ENCODE data around the gene ELOVL6.
"Not testable (repeated sequence)": the region's sequence is repeated elsewhere in the genome, so short reads cannot be mapped to it uniquely, and the experiment has no call there.

Gene ELOVL6

DNA sequence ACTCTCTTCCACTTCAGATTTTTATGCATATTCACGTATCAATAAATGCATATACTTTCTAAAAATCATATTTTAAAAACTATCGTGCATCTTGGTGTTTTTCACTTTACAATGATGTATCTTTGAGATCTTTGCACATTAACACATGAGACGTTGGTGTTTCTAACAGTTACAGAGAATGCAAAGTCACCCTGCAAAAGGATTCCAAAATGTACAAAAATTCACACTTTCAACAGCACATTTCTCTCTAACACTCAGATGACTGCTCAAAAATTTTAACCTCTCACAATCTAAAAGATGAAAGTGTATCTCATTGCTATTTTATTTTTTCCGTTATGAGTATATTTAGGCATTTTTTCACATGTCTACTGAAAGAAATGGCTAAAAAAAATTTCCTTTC, 38.9 kb downstream of the ELOVL6 start:
- Histone ChIP-seq H3K27me3 (ENCODE audit: low read depth, low read length) (no peaks in the 10 kb centered on the region), H3K4me3 (ENCODE audit: low read depth in 1 of 2, low read length in 2 of 2) (no peak overlapping the region), H3K9me3 (ENCODE audit: control insufficient read depth in 1 of 2, low read length in 2 of 2) (no peaks in the 10 kb centered on the region), H3K4me1 (ENCODE audit: control insufficient read depth in 1 of 2, insufficient read depth in 2 of 2, low read length in 2 of 2) (no peaks in the 10 kb centered on the region), H3K27ac (ENCODE audit: low read length) (no peak overlapping the region), H3K36me3 (ENCODE audit: control insufficient read depth in 1 of 2, insufficient read depth in 2 of 2, low read length in 2 of 2) (no peaks in the 10 kb centered on the region)

DNA sequence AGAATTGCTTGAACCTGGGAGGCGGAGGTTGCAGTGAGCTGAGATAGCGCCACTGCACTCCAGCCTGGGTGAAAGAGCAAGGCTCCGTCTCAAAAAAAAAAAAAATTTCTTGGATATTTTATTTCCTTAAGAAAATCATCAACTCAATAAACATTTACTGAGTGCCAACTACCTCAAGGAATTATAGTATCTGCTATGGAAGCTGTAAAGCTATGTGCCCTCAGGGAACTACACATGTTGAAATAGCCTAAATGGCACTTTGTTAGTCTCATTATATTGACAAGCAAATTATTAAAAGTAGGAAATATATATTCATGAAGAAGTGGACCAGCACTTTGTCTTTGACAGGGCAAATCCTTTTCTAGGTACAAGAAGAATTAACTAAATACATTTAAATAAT, 40.8 kb downstream of the ELOVL6 start:
- no peaks in the 10 kb centered on the region for H3K4me1 ChIP-seq (ENCODE audit: control insufficient read depth in 1 of 2, insufficient read depth in 2 of 2, low read length in 2 of 2)
- H3K9me3 ChIP-seq (ENCODE audit: control insufficient read depth in 1 of 2, low read length in 2 of 2) = no peaks in the 10 kb centered on the region
- no peaks in the 10 kb centered on the region for H3K36me3 ChIP-seq (ENCODE audit: control insufficient read depth in 1 of 2, insufficient read depth in 2 of 2, low read length in 2 of 2)
- no peak overlapping the region for H3K4me3 ChIP-seq (ENCODE audit: low read depth in 1 of 2, low read length in 2 of 2)
- H3K27ac ChIP-seq (ENCODE audit: low read length) = no peak overlapping the region
- H3K27me3 ChIP-seq (ENCODE audit: low read depth, low read length) = no peaks in the 10 kb centered on the region

DNA sequence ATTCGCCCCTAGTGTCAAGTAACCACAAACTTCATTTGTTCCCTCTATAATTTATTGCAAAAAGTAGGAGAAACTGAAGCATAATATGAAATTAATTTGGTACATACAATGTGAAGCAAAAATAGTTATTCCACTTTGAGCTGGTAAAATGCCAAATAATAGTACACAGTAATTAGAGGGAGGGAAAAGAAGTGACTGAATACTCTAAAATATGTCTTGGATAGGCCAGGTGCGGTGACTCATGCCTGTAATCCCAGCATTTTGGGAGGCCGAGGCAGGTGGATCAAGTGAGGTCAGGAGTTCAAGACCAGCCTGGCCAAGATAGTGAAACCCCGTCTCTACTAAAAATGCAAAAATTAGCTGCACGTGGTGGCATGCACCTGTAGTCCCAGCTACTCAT, 41.2 kb downstream of the ELOVL6 start:
- not testable (repeated sequence) for H3K36me3 ChIP-seq (ENCODE audit: control insufficient read depth in 1 of 2, insufficient read depth in 2 of 2, low read length in 2 of 2); H3K9me3 ChIP-seq (ENCODE audit: control insufficient read depth in 1 of 2, low read length in 2 of 2); H3K4me3 ChIP-seq (ENCODE audit: low read depth in 1 of 2, low read length in 2 of 2); H3K27ac ChIP-seq (ENCODE audit: low read length); H3K4me1 ChIP-seq (ENCODE audit: control insufficient read depth in 1 of 2, insufficient read depth in 2 of 2, low read length in 2 of 2); H3K27me3 ChIP-seq (ENCODE audit: low read depth, low read length)

DNA sequence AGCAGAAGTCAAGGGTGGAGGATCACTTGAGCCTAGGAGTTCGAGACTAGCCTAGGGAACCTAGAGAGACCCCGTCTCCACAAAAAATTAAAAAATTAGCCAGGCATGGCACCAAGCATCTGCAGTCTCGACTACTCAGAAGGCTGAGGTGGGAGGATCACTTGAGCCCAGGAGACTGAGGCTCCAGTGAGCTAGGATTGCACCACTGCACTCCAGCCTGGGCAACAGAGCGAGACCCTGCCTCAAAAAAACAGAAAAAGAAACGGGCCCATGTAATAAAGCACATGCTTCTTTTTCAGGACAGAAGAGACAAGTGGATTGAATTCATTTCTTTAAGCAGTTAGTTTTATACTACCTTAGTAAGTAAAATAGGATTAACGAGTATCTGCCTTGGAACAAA, 42.0 kb downstream of the ELOVL6 start:
- Histone ChIP-seq H3K27me3 (ENCODE audit: low read depth, low read length) (no peaks in the 10 kb centered on the region), H3K4me1 (ENCODE audit: control insufficient read depth in 1 of 2, insufficient read depth in 2 of 2, low read length in 2 of 2) (no peaks in the 10 kb centered on the region), H3K4me3 (ENCODE audit: low read depth in 1 of 2, low read length in 2 of 2) (no peak overlapping the region), H3K27ac (ENCODE audit: low read length) (no peak overlapping the region), H3K9me3 (ENCODE audit: control insufficient read depth in 1 of 2, low read length in 2 of 2) (no peaks in the 10 kb centered on the region), H3K36me3 (ENCODE audit: control insufficient read depth in 1 of 2, insufficient read depth in 2 of 2, low read length in 2 of 2) (no peaks in the 10 kb centered on the region)

DNA sequence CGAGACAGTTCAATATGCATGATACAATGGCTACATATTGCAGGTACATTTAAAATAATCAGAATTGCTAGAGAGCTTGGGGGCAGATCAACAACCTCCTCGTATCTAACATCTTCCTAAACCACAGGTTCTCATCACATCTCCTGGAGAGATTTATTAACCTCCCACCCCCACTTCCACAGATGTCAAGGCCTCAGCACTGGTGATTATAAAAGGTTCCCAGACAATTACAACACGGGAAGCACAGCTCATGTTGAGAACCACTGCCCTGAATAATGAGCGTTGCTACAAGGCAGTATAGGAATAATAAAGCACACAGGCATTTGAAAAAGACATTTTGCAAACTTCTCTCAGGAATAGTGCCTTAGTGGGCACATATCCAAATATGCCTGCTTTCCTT, 42.8 kb downstream of the ELOVL6 start:
- Histone ChIP-seq H3K27ac (ENCODE audit: low read length) (no peak overlapping the region), H3K9me3 (ENCODE audit: control insufficient read depth in 1 of 2, low read length in 2 of 2) (no peaks in the 10 kb centered on the region), H3K4me1 (ENCODE audit: control insufficient read depth in 1 of 2, insufficient read depth in 2 of 2, low read length in 2 of 2) (no peaks in the 10 kb centered on the region), H3K4me3 (ENCODE audit: low read depth in 1 of 2, low read length in 2 of 2) (no peak overlapping the region), H3K36me3 (ENCODE audit: control insufficient read depth in 1 of 2, insufficient read depth in 2 of 2, low read length in 2 of 2) (no peaks in the 10 kb centered on the region), H3K27me3 (ENCODE audit: low read depth, low read length) (no peaks in the 10 kb centered on the region)

DNA sequence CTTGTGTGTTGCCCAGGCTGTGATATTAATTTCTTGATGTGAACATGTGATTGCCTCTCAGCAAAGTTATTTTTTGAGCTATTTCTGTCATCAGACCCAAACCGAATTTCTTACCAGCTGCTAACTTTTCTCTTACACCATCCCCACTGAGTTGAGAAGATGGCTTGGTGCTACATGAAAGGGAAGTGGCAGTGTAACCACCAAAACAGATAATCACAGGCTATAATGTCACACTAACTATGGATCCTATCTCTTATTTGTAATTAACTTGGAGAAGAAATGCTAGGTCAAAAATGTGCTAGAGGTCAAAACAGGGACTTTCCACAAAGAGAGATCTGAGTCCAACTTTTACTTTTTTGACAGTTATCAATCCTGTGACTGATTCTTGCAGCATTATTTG, 43.8 kb downstream of the ELOVL6 start:
- H3K9me3 ChIP-seq (ENCODE audit: control insufficient read depth in 1 of 2, low read length in 2 of 2) = no peaks in the 10 kb centered on the region
- no peak overlapping the region for H3K4me3 ChIP-seq (ENCODE audit: low read depth in 1 of 2, low read length in 2 of 2)
- no peaks in the 10 kb centered on the region for H3K36me3 ChIP-seq (ENCODE audit: control insufficient read depth in 1 of 2, insufficient read depth in 2 of 2, low read length in 2 of 2)
- H3K4me1 ChIP-seq (ENCODE audit: control insufficient read depth in 1 of 2, insufficient read depth in 2 of 2, low read length in 2 of 2) = no peaks in the 10 kb centered on the region
- no peaks in the 10 kb centered on the region for H3K27me3 ChIP-seq (ENCODE audit: low read depth, low read length)
- H3K27ac ChIP-seq (ENCODE audit: low read length) = no peak overlapping the region

DNA sequence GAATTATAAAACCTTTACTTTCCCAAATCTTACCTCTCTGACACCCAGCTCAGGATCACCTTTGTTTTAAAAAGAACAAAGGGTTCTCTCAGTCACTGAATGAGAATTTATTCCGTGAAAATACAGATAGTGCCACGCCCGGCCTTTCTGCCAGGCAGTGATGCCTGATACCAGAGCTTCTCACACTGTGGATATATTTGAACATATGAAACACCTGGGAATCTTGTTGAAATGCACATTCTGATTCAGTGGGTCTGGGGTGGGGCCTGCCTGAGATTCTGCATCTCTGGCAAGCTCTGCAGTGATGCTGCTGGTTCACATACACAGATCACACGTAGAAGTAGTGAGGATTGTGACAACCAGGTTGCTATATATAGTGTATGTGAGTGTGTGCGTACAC, 46.0 kb downstream of the ELOVL6 start:
- H3K4me1 ChIP-seq (ENCODE audit: control insufficient read depth in 1 of 2, insufficient read depth in 2 of 2, low read length in 2 of 2) = no peaks in the 10 kb centered on the region
- H3K27me3 ChIP-seq (ENCODE audit: low read depth, low read length) = no peaks in the 10 kb centered on the region
- H3K4me3 ChIP-seq (ENCODE audit: low read depth in 1 of 2, low read length in 2 of 2) = no peak overlapping the region
- no peaks in the 10 kb centered on the region for H3K36me3 ChIP-seq (ENCODE audit: control insufficient read depth in 1 of 2, insufficient read depth in 2 of 2, low read length in 2 of 2)
- no peak overlapping the region for H3K27ac ChIP-seq (ENCODE audit: low read length)
- no peaks in the 10 kb centered on the region for H3K9me3 ChIP-seq (ENCODE audit: control insufficient read depth in 1 of 2, low read length in 2 of 2)

DNA sequence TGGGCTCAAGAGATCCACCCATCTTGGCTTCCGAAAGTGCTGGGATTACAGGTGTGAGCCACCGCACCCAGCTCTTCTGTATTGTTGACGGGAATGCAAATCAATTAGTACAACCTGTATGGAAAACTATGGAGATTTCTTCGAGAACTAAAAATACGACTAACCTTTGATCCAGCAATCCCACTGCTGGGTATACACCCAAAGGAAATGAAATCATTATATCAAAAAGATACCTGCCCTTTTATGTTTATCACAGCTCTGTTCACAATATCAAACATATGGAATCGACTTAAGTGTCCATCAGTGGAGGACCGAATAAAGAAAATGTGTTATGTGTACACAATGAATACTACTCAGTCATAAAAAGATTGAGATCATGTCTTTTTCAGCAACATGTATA, 49.3 kb downstream of the ELOVL6 start:
- no peaks in the 10 kb centered on the region for H3K4me1 ChIP-seq (ENCODE audit: control insufficient read depth in 1 of 2, insufficient read depth in 2 of 2, low read length in 2 of 2)
- no peaks in the 10 kb centered on the region for H3K9me3 ChIP-seq (ENCODE audit: control insufficient read depth in 1 of 2, low read length in 2 of 2)
- no peaks in the 10 kb centered on the region for H3K36me3 ChIP-seq (ENCODE audit: control insufficient read depth in 1 of 2, insufficient read depth in 2 of 2, low read length in 2 of 2)
- H3K27ac ChIP-seq (ENCODE audit: low read length) = no peak overlapping the region
- no peak overlapping the region for H3K4me3 ChIP-seq (ENCODE audit: low read depth in 1 of 2, low read length in 2 of 2)
- H3K27me3 ChIP-seq (ENCODE audit: low read depth, low read length) = no peaks in the 10 kb centered on the region

DNA sequence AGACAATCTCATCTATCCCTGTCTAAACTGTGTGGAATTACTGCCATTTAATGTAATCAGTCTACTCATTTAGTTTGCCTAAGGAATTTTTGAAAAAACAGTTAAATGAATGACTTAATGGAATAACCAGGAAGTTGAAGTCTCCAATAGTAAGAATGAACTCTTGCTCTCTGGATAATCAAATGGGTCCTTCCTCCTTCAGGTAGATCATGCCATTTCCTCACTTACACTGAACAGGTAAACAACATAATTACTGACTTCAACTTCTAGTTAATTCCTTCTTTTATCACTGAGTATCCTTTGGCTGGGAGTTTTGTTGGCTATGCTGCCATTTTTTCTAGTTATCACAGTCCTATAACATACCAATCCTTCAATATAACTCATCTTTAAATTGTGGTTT, 56.0 kb downstream of the ELOVL6 start:
- H3K36me3 ChIP-seq (ENCODE audit: control insufficient read depth in 1 of 2, insufficient read depth in 2 of 2, low read length in 2 of 2) = no peaks in the 10 kb centered on the region
- no peak overlapping the region for H3K4me3 ChIP-seq (ENCODE audit: low read depth in 1 of 2, low read length in 2 of 2)
- H3K4me1 ChIP-seq (ENCODE audit: control insufficient read depth in 1 of 2, insufficient read depth in 2 of 2, low read length in 2 of 2) = no peaks in the 10 kb centered on the region
- no peaks in the 10 kb centered on the region for H3K9me3 ChIP-seq (ENCODE audit: control insufficient read depth in 1 of 2, low read length in 2 of 2)
- no peaks in the 10 kb centered on the region for H3K27me3 ChIP-seq (ENCODE audit: low read depth, low read length)
- no peak overlapping the region for H3K27ac ChIP-seq (ENCODE audit: low read length)

DNA sequence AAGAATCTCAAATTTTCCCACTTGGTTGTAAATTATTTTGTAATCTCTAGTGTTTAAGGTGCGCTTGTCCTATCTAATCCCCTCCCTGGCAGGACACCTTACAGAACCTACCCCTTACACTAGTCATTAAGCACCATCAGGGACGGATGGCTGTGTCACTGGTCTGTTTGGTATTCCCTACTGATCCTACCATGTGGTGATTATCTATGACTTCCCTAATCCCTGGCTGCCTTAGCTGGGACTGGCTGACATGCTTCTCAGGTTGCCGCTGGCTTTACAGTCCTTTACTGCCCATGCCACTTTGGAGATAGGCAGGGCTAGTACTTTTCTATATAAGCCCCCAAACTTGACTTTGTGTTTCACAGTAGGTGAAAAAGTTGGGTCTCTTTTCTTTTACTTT, 58.6 kb downstream of the ELOVL6 start:
- H3K27ac ChIP-seq (ENCODE audit: low read length) = no peak overlapping the region
- no peak overlapping the region for H3K4me3 ChIP-seq (ENCODE audit: low read depth in 1 of 2, low read length in 2 of 2)
- H3K4me1 ChIP-seq (ENCODE audit: control insufficient read depth in 1 of 2, insufficient read depth in 2 of 2, low read length in 2 of 2) = no peaks in the 10 kb centered on the region
- no peaks in the 10 kb centered on the region for H3K9me3 ChIP-seq (ENCODE audit: control insufficient read depth in 1 of 2, low read length in 2 of 2)
- no peaks in the 10 kb centered on the region for H3K27me3 ChIP-seq (ENCODE audit: low read depth, low read length)
- H3K36me3 ChIP-seq (ENCODE audit: control insufficient read depth in 1 of 2, insufficient read depth in 2 of 2, low read length in 2 of 2) = no peaks in the 10 kb centered on the region

DNA sequence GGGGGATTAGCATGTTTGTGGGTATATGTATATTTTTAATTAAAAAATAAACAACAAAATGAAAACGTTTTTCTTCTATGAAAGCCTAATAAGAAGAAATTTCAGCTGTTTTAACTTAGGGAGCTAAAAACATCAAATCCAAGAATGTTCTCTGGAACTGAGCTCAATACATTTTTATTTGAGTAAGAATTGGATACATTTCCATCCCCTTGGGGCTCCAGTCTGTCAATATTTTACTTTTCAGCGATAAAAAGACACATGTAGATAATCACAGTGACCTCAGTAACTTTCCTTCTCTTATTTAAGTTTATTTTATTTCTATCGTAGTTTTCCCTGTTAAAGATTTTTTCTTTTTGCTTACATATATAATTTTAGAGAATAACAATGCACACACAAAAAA, 59.3 kb downstream of the ELOVL6 start:
- Histone ChIP-seq H3K4me1 (ENCODE audit: control insufficient read depth in 1 of 2, insufficient read depth in 2 of 2, low read length in 2 of 2) (no peaks in the 10 kb centered on the region), H3K27me3 (ENCODE audit: low read depth, low read length) (no peaks in the 10 kb centered on the region), H3K36me3 (ENCODE audit: control insufficient read depth in 1 of 2, insufficient read depth in 2 of 2, low read length in 2 of 2) (no peaks in the 10 kb centered on the region), H3K4me3 (ENCODE audit: low read depth in 1 of 2, low read length in 2 of 2) (no peak overlapping the region), H3K9me3 (ENCODE audit: control insufficient read depth in 1 of 2, low read length in 2 of 2) (no peaks in the 10 kb centered on the region), H3K27ac (ENCODE audit: low read length) (no peak overlapping the region)

DNA sequence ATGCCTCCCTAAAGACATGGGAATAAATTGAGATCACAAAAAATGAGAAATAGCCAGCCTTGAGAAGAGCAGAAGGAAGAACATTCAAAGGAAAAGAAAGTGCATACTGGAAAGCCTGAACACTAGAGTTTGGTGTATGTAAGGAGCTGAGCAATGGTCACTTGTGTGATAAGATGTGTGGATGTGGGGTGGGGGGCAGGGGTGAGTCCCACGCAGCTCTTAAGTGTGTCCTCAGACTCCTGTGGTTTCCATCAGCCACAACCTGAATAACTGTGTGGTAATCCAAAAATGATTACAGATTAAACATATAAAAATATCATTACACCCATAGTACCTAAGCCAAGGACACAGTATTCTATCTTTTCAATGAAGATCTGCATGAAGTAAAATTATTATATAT, 59.9 kb downstream of the ELOVL6 start:
- Histone ChIP-seq H3K27me3 (ENCODE audit: low read depth, low read length) (no peaks in the 10 kb centered on the region), H3K27ac (ENCODE audit: low read length) (no peak overlapping the region), H3K36me3 (ENCODE audit: control insufficient read depth in 1 of 2, insufficient read depth in 2 of 2, low read length in 2 of 2) (no peaks in the 10 kb centered on the region), H3K9me3 (ENCODE audit: control insufficient read depth in 1 of 2, low read length in 2 of 2) (no peaks in the 10 kb centered on the region), H3K4me1 (ENCODE audit: control insufficient read depth in 1 of 2, insufficient read depth in 2 of 2, low read length in 2 of 2) (no peaks in the 10 kb centered on the region), H3K4me3 (ENCODE audit: low read depth in 1 of 2, low read length in 2 of 2) (no peak overlapping the region)
